Measurements from ENCODE around the gene ATAD3B.
"Not testable (repeated sequence)": the region's sequence is repeated elsewhere in the genome, so short reads cannot be mapped to it uniquely, and the experiment has no call there.

Gene ATAD3B

GRCh38 chr1:1481811-1482210, 10.2 kb downstream of the ATAD3B start:
- DNase-seq = not testable (repeated sequence)

DNA sequence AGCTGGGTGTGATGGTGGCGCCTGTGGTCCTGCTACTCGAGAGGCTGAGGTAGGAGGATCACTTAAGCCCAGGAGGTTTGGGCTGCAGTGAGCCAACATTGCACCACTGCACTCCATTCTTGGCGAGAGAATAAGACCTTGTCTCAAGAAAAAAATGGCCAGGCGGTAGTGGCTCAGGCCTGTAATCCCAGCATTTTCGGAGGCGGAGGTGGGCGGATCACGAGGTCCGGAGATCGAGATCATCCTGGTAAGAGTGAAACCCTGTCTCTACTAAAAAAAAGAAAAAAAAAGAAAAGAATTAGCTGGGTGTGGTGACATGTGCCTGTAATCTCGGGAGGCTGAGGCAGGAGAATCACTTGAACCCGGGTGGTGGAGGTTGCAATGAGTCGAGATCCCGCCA, 11.3 kb downstream of the ATAD3B start:
- DNase-seq = no peak

DNA sequence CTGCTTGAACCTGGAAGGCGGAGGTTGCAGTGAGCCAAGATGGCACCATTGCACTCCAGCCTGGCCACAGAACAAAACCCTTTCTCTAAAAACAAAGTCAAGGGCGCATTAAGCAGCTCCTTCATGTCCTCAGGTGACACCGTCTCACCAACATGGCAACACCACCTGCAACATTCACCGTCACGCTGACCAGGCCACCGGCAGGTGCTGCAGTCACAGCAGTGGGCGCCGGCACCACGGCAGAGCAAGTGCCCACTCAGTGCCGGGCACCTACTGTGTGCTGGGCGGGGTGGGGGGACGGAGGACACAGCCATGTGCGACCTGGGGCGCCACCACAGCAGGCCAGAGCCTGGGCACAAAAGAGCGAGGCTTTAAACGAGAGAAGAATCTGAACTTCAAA, 12.1 kb downstream of the ATAD3B start:
- no peak for DNase-seq

DNA sequence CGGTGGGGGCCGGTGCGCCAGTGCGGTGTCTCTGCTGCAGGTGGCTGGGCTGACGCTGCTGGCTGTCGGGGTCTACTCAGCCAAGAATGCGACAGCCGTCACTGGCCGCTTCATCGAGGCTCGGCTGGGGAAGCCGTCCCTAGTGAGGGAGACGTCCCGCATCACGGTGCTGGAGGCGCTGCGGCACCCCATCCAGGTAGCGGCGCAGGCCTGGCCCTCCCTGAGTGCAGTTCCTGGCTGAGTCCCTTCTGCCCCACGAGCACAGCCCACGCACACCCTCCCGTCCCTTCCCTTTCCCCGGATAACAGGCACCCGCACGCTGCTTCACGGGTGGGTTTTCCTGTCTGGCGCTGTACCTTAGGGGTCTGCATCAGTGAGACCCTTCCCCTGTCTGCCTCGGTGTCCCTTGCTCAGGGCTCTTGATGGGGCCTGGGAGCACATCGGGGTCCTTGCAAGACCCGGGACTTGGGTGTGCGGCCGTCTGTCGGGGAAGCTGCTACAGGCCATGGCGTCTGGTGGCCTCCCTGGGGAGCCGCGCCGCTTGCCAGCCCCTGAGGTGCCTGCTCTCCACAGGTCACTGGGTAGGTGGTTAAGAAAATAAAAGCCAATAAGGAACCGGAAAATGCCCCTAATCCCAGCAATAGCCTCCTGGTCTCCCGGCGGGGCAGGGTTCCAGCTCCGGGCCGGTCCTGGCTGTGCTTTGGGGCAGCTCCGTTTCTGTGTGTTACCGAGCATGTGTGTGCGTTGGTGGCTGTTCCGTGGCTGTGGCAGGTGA, 13.6 kb downstream of the ATAD3B start:
- not testable (repeated sequence) for DNase-seq

GRCh38 chr1:1485755-1486317, 14.3 kb downstream of the ATAD3B start:
- DNase-seq = not testable (repeated sequence)

DNA sequence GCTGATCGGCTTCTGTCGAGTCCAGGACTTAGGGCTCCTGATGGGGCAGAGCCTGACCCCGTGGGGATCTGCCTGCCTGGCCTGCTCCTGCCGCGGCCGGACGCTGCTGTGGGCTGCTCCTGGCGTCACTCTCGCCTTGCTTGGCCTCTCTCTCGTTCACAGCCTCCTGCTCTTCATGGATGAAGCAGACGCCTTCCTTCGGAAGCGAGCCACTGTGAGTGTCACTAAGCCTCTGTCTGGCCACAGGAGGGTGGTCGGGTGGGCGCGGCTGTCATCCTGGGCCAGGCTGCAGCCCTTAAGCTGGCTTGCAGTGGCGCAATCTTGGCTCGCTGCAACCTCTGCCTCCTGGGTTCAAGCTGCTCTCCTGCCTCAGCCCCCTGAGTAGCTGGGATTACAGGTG, 16.1 kb downstream of the ATAD3B start:
- DNase-seq = no peak

DNA sequence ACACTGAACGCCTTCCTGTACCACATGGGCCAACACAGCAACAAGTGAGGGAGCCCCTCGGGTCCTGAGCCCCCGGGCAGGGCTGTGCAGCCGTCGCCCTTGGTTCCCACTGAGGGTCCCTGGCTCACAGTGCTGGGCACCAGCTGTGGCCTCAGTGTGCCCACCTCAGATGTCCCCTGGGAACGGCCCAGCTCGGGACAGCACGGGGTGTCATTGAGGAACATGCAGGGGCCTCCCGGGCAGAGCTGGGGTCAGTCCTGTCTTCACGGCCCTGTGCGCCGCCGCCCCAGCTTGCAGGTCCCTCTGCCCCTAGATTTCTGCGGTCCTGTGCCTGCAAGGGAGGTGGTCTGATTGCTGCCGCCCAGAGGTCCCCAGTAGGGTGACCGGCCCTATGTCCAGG, 17.7 kb downstream of the ATAD3B start:
- no peak for DNase-seq

DNA sequence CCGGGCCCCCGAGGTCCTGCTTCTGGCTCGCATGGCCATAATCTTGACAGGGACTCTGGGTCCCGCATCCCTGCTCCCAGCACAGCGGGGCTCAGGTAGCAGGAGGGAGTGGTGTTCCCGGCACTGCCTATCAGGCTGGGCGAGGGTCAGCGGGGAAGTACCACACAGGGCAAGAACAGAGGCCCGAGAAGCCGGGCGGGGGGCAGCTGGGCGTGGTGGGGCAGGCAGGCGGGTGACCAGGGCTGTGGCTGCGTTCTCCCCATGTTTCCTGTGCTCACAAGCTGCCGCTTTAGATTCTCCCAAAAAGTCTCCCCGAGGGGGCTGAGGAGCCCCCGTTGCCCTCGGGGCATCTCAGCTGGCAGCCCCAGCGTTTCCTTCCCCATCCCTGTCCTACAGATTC, 18.3 kb downstream of the ATAD3B start:
- no peak for DNase-seq

- DNase-seq = no peak
These were observed 19.2 kb downstream of the ATAD3B start for GRCh38 chr1:1490633-1491230.

- DNase-seq = no peak
These were observed 20.0 kb downstream of the ATAD3B start for GRCh38 chr1:1491601-1492000.

DNA sequence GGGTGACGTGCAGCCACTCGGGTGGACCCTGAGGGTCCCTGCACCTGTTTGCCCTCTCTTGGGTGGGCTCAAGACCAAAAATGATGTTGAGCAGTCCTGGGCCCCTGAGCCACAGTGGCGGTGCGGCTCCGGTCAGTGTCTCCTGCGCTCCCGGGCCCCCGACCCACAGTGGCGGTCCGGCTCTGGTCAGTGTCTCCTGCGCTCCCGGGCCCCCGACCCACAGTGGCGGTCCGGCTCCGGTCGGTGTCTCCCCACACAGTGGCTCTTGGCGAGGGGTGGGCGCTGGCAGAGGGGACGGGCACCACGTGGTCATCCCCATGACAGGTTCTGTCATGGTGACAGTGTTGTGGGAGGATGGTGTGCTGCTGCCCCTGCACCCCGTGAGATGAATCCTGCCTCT, 22.7 kb downstream of the ATAD3B start:
- not testable (repeated sequence) for DNase-seq

- peak; percentile 11 for DNase-seq
These were observed 24.0 kb downstream of the ATAD3B start for GRCh38 chr1:1495461-1495975.

- not testable (repeated sequence) for DNase-seq
These were observed 33.3 kb downstream of the ATAD3B start for GRCh38 chr1:1504777-1505365.

GRCh38 chr1:1505366-1505798, 33.8 kb downstream of the ATAD3B start:
- DNase-seq = not testable (repeated sequence)

- not testable (repeated sequence) for DNase-seq
These were observed 34.2 kb downstream of the ATAD3B start for GRCh38 chr1:1505801-1506200.

DNA sequence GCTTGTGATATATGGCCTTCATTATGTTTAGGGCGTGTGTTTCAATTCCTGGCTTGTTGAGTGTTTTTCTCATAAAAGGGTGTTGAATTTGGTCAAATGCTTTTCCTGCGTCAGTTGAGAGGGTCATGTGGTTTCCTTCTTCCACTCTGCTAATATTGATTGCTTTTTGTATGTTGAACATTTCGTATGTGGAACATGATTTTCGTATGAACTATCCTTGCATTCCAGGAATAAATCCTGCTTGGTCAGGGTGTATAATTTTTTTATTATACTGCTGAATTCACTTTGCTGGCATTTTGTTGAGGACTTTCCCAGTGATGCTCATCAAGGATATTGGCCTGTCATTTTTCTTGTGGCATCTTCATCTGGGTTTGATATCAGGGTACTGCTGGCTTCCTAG, 35.7 kb downstream of the ATAD3B start:
- no peak for DNase-seq

- not testable (repeated sequence) for DNase-seq
These were observed 37.4 kb downstream of the ATAD3B start for GRCh38 chr1:1508775-1509464.

DNA sequence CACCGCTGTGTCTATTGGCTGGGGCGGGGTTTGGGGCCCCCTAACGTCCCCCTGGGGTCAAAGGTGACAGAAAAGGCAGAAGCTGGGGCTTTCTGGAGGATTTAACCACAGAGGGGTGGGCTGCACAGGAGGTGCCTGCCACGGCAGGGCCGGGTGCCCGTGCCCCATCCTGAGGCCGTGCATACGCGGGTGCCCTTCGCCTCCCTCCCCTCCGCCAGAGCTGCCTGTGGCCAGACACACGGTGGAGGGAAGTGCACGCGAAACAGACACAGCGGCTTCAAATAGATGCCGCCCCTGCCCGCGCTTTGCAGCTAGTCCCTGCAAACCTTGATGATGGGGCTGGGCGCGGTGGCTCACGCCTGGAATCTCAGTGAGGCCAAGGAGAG, 37.9 kb downstream of the ATAD3B start:
- DNase-seq = not testable (repeated sequence)

DNA sequence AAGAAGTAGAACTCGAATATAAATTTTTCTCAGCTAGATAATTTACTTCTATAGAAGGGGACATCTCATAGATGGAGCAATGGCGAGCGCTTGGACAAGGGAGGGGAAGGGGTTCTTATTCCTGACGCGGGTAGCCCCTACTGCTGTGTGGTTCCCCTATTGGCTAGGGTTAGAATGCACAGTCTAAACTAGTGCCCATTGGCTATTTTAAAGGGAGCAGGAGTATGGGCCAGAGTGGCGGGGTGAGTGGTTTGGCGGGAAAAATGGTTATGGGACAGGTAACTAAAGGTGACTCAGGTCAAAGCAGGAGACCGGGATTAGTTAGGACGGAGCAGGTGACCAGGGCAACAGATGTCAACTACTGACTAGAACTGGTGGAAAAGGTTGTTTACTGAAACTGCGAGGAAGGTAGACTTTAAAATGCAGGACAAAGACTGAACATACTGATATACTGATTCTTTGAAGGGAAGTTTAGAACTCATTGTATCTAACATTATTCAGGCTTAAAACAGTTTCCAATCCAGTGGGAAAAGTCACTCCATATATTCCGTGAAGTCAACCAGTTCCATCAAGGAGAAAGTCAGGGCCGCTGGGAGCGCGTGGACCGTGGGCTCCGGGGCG, 39.5 kb downstream of the ATAD3B start:
- no peak for DNase-seq

DNA sequence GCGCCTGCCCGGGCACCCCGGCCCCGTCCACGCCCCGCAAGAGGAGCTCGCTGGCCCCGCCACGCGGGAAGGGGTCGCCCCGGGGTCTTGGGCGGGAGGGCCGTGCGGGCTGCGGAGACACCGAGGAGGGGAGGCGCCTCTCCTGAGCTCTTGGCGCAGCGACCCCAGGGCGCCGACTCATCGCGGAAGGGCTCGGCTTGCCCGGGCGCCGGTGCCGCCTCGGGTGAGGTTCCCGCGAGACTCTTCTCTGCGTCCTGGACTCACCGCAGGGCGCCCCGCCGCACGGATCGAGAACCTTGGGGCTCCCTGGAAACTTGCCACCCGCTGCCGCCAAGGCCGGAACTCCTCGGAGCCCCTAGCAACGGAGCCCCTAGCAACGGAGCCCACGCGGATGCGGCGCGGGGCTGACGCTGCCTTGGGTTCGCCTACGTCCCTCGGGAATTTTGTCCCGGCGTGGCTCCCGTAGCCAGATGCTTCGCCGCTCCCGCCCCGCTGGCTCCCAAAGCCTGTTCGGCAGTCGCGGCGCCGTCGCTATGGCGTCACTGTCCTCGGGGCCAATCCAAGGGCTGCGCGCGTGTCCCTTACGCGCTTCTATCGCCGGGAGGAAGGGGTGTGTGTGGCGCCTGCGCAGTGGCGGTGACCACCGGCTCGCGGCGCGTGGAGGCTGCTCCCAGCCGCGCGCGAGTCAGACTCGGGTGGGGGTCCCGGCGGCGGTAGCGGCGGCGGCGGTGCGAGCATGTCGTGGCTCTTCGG, 40.1 kb downstream of the ATAD3B start, which contains the start of gene ATAD3A:
ATAD3A (plus strand) TSS at position 630 of the 753 bp plus-strand sequence; CDS start at position 737, 107 bp downstream.
- peak; percentile 95 for DNase-seq

GRCh38 chr1:1512425-1512824, 40.9 kb downstream of the ATAD3B start:
- not testable (repeated sequence) for DNase-seq

- not testable (repeated sequence) for DNase-seq
These were observed 42.1 kb downstream of the ATAD3B start for GRCh38 chr1:1513675-1514074.
